ENCODE measurements around the gene MIB1. TPM values are rescaled to one million over a fixed set of nuclear protein-coding genes. Genes with fewer than 3 reads are reported as not detected.
A peak's percentile ranks its signal among the peaks of the same experiment; 100 is the strongest.
"Not testable (repeated sequence)": the region's sequence is repeated elsewhere in the genome, so short reads cannot be mapped to it uniquely, and the experiment has no call there.

The MIB1 gene
- total RNA-seq = 45.3 TPM

- peak; percentile 99 for DNase-seq (ENCODE audit: low spot score)
Observed at GRCh38 chr18:21740538-21741311, at the start of gene MIB1. MIB1 (plus strand) TSS chr18:21740792; CDS start chr18:21741584, 792 bp downstream.

GRCh38 chr18:21693322-21693721, 47.3 kb upstream of the MIB1 start:
- peak; percentile 9 for DNase-seq (ENCODE audit: low spot score)

- peak; percentile 0 for DNase-seq (ENCODE audit: low spot score)
Observed at GRCh38 chr18:21700528-21701075, 40.0 kb upstream of the MIB1 start.

GRCh38 chr18:21701621-21702020, 39.0 kb upstream of the MIB1 start:
- peak; percentile 29 for DNase-seq (ENCODE audit: low spot score)

GRCh38 chr18:21702602-21703001, 38.0 kb upstream of the MIB1 start:
- DNase-seq (ENCODE audit: low spot score) = no peak

- peak; percentile 41 for DNase-seq (ENCODE audit: low spot score)
Observed at GRCh38 chr18:21703241-21703820, 37.3 kb upstream of the MIB1 start.

GRCh38 chr18:21704603-21705364, 35.8 kb upstream of the MIB1 start, which contains the start of gene ABHD3:
ABHD3 (minus strand) TSS chr18:21704774; CDS start chr18:21704665, 109 bp downstream.
- DNase-seq (ENCODE audit: low spot score) = peak; percentile 94

GRCh38 chr18:21706386-21706865, 34.2 kb upstream of the MIB1 start:
- peak; percentile 32 for DNase-seq (ENCODE audit: low spot score)

- peak; percentile 15 for DNase-seq (ENCODE audit: low spot score)
Observed at GRCh38 chr18:21707130-21707529, 33.5 kb upstream of the MIB1 start.

GRCh38 chr18:21714474-21714873, 26.1 kb upstream of the MIB1 start:
- DNase-seq (ENCODE audit: low spot score) = no peak

GRCh38 chr18:21722687-21723086, 17.9 kb upstream of the MIB1 start:
- DNase-seq (ENCODE audit: low spot score) = no peak

- no peak for DNase-seq (ENCODE audit: low spot score)
Observed at GRCh38 chr18:21725201-21725600, 15.4 kb upstream of the MIB1 start.

- no peak for DNase-seq (ENCODE audit: low spot score)
Observed at GRCh38 chr18:21727702-21728101, 12.9 kb upstream of the MIB1 start.

GRCh38 chr18:21733011-21733410, 7.6 kb upstream of the MIB1 start:
- no peak for DNase-seq (ENCODE audit: low spot score)

GRCh38 chr18:21735452-21736015, 5.1 kb upstream of the MIB1 start:
- no peak for DNase-seq (ENCODE audit: low spot score)

- DNase-seq (ENCODE audit: low spot score) = not testable (repeated sequence)
Observed at GRCh38 chr18:21736926-21737325, 3.7 kb upstream of the MIB1 start.

- no peak for DNase-seq (ENCODE audit: low spot score)
Observed at GRCh38 chr18:21739604-21740537, 721 bp upstream of the MIB1 start.

- no peak for DNase-seq (ENCODE audit: low spot score)
Observed at GRCh38 chr18:21741312-21741561, 645 bp downstream of the MIB1 start.

GRCh38 chr18:21741562-21742314, 1.1 kb downstream of the MIB1 start:
- DNase-seq (ENCODE audit: low spot score) = no peak

GRCh38 chr18:21742315-21742687, 1.7 kb downstream of the MIB1 start:
- no peak for DNase-seq (ENCODE audit: low spot score)

Measured in ureter (tissue), 1 donor.